HG03135 (cell line): ENCODE data around the gene NHSL2.

Experiments used
- ATAC-seq: cut with Tn5 transposase; IDR thresholded peaks from one replicate; pipeline ENCODE4 v1.9.1; 2021; ENCODE audit warnings: mild to moderate bottlenecking, moderate library complexity; ENCODE audit not compliant: unreplicated experiment

The NHSL2 gene

GRCh38 chrX:71989768-71990426, 79.3 kb downstream of the NHSL2 start:
- ATAC-seq: no peak

DNA sequence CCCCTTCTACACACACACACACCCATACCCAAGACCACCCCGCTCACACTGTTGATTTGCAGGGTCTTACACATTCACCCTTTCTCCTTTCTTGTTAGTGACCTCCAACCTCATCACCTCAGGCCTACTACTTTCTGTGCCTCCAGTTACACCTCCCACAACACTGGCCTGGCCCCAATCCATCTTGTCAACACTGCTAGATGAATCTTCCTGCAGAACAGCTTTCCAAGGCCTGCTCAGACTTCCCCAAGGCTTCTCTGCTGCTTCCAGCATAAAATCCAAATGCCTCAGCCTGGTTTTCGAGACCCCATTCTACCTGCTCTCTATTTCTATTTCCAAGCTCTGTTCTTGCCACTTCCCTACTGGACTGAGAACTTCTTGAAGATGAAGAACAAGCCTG, 79.9 kb downstream of the NHSL2 start:
- no peak for ATAC-seq

- no peak for ATAC-seq
These were observed 80.5 kb downstream of the NHSL2 start for GRCh38 chrX:71991164-71991563.

DNA sequence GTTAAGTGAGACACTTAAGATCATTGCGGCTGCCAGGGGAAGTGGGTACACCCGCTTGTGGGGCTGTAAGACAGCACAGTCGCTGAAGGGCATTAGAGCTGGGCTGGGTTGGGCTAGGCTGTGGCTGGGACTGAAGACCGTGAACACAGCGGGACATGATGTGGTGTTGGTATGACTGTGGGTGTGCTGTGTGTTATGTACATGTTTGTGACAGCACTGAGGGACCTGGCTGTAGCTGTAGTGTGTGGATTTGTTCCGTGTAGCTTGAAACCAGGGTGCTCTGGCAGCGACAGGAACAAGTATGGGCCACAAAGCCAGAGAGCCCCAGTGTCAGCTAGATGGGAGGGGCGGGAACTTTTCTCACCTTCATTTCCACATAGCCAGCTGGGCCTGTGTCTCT, 82.1 kb downstream of the NHSL2 start:
- ATAC-seq: no peak

GRCh38 chrX:71993371-71993770, 82.7 kb downstream of the NHSL2 start:
- no peak for ATAC-seq

- no peak for ATAC-seq
These were observed 84.0 kb downstream of the NHSL2 start for GRCh38 chrX:71994601-71995000.

DNA sequence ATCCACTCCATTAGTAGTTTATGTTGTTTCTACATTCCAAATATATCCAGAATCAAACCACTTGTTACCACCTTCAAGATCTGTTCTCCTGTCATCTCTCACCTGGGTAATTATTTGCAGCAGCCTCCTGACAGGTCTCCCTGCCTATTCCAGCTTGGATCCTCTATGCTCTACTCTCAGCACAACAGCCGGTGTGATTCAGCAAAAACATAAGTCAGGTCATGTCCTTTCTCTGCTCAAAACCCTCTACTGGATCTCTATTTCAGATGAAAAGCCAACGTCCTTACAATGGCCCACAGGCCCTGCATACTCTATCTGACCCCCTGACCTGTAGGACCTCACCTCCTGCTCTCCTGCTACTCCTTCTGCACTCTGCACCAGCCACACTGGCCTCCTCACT, 84.5 kb downstream of the NHSL2 start:
- ATAC-seq: no peak

DNA sequence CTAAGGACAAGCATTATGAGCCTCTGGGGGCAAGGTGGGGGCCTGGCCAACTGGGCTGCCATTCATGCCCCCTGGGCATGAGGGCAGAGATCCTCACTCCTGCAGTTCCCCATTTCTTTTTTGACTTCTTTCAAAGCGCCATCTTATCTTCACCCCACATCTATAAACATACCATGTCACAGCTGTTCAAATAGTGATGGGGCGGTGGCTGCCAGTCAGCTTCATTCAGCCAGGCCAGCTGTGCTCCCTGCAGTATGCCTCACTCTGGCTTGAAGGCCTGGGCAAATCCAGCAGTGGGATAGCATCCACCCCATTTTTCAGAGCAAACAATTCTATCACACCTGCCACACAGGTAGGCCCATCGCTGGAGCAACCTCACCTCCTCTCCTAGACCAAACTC, 85.5 kb downstream of the NHSL2 start:
- no peak for ATAC-seq

DNA sequence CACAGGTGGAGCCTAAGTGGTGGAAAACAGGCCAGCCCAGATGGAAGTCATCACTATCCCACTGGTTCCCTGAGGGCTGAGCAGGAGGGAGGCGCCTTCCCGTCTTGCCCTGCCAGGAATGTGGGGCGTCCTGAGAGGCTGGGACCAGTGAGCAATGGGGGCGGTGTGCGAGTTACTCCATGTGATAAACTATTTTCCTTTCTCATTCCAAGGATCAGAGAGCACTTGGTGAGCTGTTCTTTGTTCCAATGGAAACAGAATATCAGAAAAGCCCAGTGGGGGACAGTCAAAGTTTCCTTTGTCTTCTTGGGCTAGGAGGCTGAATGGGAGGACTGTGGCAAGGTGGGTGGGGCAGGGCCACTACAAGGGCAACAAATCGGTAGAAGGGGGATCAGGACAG, 86.2 kb downstream of the NHSL2 start:
- no peak for ATAC-seq

- no peak for ATAC-seq
These were observed 86.7 kb downstream of the NHSL2 start for GRCh38 chrX:71997320-71997719.

DNA sequence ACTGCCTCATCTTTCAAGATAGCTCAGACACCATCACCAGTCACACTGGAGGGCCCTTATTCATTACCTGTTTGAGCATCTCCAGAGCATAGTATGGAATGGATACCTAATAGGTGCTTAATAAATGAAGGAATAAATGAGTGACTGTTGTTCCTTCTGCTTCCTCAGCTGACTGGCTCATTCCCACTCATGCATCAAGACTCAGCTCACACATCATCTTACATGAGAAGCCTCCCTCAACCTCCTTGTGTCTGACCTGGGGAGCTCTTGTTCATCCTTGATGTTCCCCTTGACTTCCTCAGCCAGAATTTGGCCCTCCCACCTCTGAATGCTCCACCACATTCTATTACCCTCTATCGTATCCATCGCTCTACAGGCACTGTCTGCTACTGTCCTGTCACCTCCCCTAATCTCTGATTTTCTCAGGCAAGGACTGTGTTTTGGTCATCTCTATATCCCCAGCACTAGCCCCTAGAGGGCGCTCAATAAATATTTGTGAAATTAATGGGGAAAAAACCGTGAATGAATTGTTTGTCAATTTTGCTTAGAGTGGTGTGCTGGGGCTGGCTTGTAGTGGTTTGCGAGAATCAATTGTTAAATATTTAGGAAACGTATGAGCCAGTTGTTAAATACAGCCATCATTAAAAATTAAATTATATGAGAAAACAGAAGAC, 88.3 kb downstream of the NHSL2 start:
- ATAC-seq: no peak

DNA sequence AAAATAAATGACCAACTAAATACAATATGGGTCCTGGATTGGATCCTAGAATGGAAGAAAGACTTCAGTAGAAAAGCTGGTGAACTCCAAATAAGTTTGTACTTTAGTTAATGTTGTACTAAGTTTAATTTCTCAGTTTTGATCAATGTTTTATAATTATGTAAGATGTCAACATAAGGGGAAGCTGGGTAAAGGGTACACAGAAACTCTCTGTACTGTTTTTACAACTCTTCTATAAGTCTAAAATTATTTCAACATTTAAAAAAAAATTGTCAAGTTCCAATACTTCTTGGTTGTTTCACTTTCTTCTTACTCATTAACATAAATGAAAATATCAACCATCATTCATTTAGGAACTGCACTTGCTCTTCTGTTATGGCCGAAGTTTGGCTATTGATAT, 88.9 kb downstream of the NHSL2 start:
- ATAC-seq: no peak

- no peak for ATAC-seq
These were observed 90.8 kb downstream of the NHSL2 start for GRCh38 chrX:72001471-72001870.

- ATAC-seq: no peak
These were observed 91.3 kb downstream of the NHSL2 start for GRCh38 chrX:72001906-72002305.

- ATAC-seq: no peak
These were observed 92.2 kb downstream of the NHSL2 start for GRCh38 chrX:72002875-72003274.

- ATAC-seq: no peak
These were observed 93.4 kb downstream of the NHSL2 start for GRCh38 chrX:72003811-72004750.

DNA sequence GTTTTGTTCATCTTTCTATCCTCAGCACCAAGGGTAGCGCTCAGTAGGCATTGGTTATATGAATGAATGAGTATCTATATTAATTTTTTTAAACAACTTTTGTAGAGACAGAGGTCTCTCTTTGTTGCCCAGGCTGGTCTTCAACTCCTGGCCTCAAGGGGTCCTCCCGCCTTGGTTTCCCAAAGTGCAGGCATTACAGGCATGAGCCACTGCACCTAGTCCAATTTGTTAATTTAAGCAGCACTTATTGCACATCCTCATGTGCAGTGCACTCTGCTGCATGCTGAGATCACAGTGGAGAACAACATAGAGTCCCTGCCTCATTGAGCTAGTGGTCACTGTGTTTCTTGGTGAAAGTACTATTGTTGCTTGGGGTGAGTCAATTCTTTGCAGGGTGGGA, 94.4 kb downstream of the NHSL2 start:
- no peak for ATAC-seq

GRCh38 chrX:72006461-72006860, 95.8 kb downstream of the NHSL2 start:
- ATAC-seq: no peak

GRCh38 chrX:72009731-72010130, 99.1 kb downstream of the NHSL2 start:
- ATAC-seq: no peak

GRCh38 chrX:72011734-72012133, 101.1 kb downstream of the NHSL2 start:
- no peak for ATAC-seq

DNA sequence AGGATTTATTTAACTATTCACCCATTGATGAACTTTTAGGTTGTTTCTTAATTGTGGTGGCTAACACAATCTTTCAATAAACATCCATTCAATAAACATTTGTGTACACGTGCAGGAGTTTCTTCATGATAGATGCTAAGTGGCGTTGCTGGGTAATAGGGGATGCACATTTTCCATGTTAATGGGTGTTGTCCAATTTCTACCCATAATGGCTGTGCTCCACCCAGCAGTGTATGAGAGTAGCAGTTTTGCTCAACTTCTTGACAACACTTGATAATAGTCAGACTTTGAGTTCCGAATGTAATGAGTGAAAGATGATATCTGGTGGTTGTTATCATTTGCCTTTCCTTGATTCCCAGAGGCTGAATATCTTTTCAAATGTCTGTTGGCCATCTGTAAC, 104.7 kb downstream of the NHSL2 start:
- ATAC-seq: no peak
